HFFc6 (cell line): ENCODE measurements around the gene LIN28B. TPM values are rescaled to one million over a fixed set of nuclear protein-coding genes. Genes with fewer than 3 reads are reported as not detected.
"Not testable (repeated sequence)": the region's sequence is repeated elsewhere in the genome, so short reads cannot be mapped to it uniquely, and the experiment has no call there.

ENCODE experiments used
- DNase-seq: peaks from one replicate; pipeline ENCODE4 v3.0.0-alpha.2; 2018
- H3K27ac Mint-ChIP-seq: 2 replicates; pipeline ENCODE4 v1.8.0; 2020; ENCODE audit warnings: mild to moderate bottlenecking, mixed read lengths
- H3K27me3 Mint-ChIP-seq: 2 replicates; pipeline ENCODE4 v1.8.0; 2021; ENCODE audit warnings: mild to moderate bottlenecking, moderate library complexity, mixed read lengths; ENCODE audit not compliant: insufficient read depth
- H3K36me3 Mint-ChIP-seq: 2 replicates; pipeline ENCODE4 v1.8.0; 2021; ENCODE audit warnings: low read depth, mixed read lengths
- H3K4me1 Mint-ChIP-seq: 2 replicates; pipeline ENCODE4 v1.8.0; 2020; ENCODE audit warnings: low read depth, mixed read lengths
- H3K4me3 Mint-ChIP-seq: 2 replicates; pipeline ENCODE4 v1.8.0; 2020; ENCODE audit warnings: mild to moderate bottlenecking, moderate library complexity, mixed read lengths
- H3K9me3 Mint-ChIP-seq: 2 replicates; pipeline ENCODE4 v1.8.0; 2020; ENCODE audit warnings: mild to moderate bottlenecking, mixed read lengths
- total RNA-seq, 6 experiments: library from RNA; stranded (reverse); fragmentation: NEBNext Ultra II Directional; extraction: Animal tissue kit (Norgen Biotek cat#: 25700); gene quantifications; 2 replicates in 1 of 6; 3 replicates in 5 of 6; pipeline ENCODE4 v1.2.3, GENCODE V29; 2021
- TF ChIP-seq, protein P1 (sequence below): fragments of 200-600 bp; sonication (generic); IDR thresholded peaks from 2 replicates; pipeline ENCODE4 v1.5.0; 2021; ENCODE audit warnings: antibody characterized with exemption, mild to moderate bottlenecking

Gene LIN28B
- total RNA-seq, 6 experiments from 2014 or later, result not detected

DNA sequence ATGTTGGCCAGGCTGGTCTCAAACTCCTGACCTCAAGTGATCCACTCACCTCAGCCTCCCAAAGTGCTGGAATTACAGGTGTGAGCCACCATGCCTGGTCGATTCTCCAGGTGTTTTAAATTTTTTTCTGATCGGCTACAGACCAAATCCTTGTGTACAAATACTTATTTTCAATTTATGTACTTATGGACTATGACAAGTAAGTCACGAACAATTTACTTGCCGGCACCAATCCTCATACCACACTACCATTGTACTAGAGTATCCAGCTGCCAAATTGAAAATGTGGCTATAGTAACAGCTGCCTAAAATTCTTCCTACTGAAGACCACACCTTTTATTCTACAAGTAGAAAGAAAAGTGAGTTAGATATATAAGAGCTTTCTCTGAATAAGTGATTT lies 26.9 kb downstream of the LIN28B start:
- TF ChIP-seq, protein P1, sequence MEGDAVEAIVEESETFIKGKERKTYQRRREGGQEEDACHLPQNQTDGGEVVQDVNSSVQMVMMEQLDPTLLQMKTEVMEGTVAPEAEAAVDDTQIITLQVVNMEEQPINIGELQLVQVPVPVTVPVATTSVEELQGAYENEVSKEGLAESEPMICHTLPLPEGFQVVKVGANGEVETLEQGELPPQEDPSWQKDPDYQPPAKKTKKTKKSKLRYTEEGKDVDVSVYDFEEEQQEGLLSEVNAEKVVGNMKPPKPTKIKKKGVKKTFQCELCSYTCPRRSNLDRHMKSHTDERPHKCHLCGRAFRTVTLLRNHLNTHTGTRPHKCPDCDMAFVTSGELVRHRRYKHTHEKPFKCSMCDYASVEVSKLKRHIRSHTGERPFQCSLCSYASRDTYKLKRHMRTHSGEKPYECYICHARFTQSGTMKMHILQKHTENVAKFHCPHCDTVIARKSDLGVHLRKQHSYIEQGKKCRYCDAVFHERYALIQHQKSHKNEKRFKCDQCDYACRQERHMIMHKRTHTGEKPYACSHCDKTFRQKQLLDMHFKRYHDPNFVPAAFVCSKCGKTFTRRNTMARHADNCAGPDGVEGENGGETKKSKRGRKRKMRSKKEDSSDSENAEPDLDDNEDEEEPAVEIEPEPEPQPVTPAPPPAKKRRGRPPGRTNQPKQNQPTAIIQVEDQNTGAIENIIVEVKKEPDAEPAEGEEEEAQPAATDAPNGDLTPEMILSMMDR, result no peak
- H3K4me3 Mint-ChIP-seq, result no peak overlapping the region
- H3K27me3 Mint-ChIP-seq, result peaks cover 13% of the 10 kb centered on the region
- no peaks in the 10 kb centered on the region for H3K9me3 Mint-ChIP-seq
- no peak for DNase-seq
- no peaks in the 10 kb centered on the region for H3K36me3 Mint-ChIP-seq
- no peak overlapping the region for H3K27ac Mint-ChIP-seq
- H3K4me1 Mint-ChIP-seq, result no peaks in the 10 kb centered on the region

DNA sequence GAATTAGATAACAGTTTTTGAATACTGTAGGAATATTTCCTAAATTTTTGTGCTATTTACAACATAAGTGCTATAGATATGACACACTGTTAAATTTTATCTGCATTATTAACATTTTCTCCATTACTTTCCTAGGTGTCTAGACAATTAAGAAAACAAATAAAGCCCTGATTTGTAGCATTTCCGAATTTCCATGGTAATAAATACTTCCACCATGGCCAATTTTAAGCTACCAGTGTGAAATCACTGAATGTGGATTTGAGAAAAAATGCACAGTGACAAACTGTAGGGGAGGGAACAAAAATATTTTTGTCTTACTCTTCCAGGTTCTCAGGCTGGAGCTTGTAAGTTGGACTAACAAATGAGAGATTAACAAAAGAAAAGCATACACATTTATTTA lies 27.9 kb downstream of the LIN28B start:
- no peak overlapping the region for H3K27ac Mint-ChIP-seq
- H3K36me3 Mint-ChIP-seq, result no peaks in the 10 kb centered on the region
- TF ChIP-seq, protein P1, result no peak
- peaks cover 13% of the 10 kb centered on the region for H3K27me3 Mint-ChIP-seq
- H3K4me3 Mint-ChIP-seq, result no peak overlapping the region
- H3K9me3 Mint-ChIP-seq, result no peaks in the 10 kb centered on the region
- DNase-seq, result no peak
- no peaks in the 10 kb centered on the region for H3K4me1 Mint-ChIP-seq

DNA sequence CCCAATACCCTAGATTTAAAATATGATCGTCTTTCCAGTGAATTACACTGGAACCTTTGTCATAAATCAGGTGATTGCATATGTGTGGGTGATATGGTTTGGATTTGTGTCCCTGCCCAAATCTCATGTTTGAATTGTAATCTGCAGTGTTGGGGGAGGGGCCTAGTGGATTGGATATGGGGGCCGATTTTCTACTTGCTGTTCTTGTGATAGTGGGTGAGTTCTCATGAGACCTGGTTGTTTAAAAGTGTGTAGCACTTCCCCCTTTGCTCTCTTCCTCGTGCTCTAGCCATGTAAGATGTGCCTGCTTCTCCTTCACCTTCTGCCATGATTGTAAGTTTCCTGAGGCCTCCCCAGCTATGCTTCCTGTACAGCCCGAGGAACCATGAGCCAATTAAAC lies 29.0 kb downstream of the LIN28B start:
- not testable (repeated sequence) for DNase-seq, H3K36me3 Mint-ChIP-seq, H3K4me3 Mint-ChIP-seq, H3K27ac Mint-ChIP-seq, H3K9me3 Mint-ChIP-seq, H3K4me1 Mint-ChIP-seq
- peaks cover 13% of the 10 kb centered on the region for H3K27me3 Mint-ChIP-seq

DNA sequence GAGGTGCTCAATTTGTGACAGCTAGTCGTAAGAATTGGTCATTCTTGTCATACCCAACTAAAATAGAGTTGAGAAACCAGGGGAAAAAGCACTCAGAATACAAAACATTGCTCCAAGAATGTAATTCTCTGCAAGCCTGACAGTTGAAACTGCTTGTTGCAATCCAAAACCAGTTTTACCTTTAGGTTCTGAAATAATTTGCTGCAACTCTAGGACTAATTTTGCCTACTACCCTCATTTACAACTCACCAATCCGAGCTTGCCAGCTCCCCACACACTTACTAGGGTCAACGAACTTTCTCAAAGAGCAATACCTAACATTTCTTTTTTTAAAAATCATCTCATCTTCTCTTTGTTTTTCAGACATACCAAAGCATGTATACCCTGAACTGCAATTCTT lies 29.7 kb downstream of the LIN28B start:
- DNase-seq, result no peak
- no peaks in the 10 kb centered on the region for H3K4me1 Mint-ChIP-seq
- H3K36me3 Mint-ChIP-seq, result no peaks in the 10 kb centered on the region
- no peaks in the 10 kb centered on the region for H3K9me3 Mint-ChIP-seq
- H3K27ac Mint-ChIP-seq, result no peak overlapping the region
- TF ChIP-seq, protein P1, result no peak
- H3K27me3 Mint-ChIP-seq, result peaks cover 13% of the 10 kb centered on the region
- no peak overlapping the region for H3K4me3 Mint-ChIP-seq

DNA sequence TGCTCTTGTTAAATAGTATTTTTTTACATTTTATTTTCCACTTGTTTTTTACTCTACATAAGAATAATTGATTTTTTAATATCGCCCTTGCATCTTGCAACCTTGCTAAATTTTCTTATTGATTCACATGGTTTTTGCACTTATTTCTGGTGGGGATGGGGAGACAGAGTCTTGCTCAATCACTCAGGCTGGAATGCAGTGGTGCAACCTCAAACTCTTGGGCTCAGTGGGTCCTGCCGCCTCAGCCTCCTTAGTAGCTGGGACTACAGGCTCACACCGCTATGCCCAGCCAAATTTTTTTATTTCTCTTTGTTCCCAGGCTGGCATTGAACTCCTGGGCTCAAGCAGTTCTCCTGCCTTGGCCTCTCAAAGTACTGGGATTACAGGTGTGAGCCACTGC lies 30.3 kb downstream of the LIN28B start:
- DNase-seq, result no peak
- H3K27ac Mint-ChIP-seq, result no peak overlapping the region
- H3K27me3 Mint-ChIP-seq, result peaks cover 13% of the 10 kb centered on the region
- H3K4me3 Mint-ChIP-seq, result no peak overlapping the region
- TF ChIP-seq, protein P1, result no peak
- no peaks in the 10 kb centered on the region for H3K4me1 Mint-ChIP-seq
- H3K9me3 Mint-ChIP-seq, result no peaks in the 10 kb centered on the region
- H3K36me3 Mint-ChIP-seq, result no peaks in the 10 kb centered on the region

DNA sequence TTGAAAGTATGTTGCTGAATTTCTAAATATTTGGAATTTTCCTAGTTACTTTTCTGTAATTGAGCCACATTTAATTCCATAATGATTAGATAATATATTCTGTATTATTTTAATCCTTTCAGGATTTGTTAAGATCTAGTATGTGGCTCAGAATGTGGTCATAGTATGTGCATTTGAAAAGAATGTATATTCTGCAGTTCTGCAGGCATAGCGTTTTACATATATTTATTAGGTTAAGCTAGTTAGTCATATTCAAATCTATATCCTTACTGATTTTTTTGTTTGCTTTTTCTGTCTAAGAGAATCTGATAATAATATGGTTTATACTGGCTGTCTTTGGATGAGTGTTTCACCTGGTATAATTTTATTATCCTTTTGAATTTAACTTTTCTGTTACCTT lies 33.2 kb downstream of the LIN28B start:
- Mint-ChIP-seq H3K4me1 (no peaks in the 10 kb centered on the region), H3K27ac (no peak overlapping the region), H3K27me3 (peaks cover 9% of the 10 kb centered on the region), H3K4me3 (no peak overlapping the region), H3K9me3 (no peaks in the 10 kb centered on the region), H3K36me3 (no peaks in the 10 kb centered on the region)
- DNase-seq, result no peak
- TF ChIP-seq, protein P1, result no peak

DNA sequence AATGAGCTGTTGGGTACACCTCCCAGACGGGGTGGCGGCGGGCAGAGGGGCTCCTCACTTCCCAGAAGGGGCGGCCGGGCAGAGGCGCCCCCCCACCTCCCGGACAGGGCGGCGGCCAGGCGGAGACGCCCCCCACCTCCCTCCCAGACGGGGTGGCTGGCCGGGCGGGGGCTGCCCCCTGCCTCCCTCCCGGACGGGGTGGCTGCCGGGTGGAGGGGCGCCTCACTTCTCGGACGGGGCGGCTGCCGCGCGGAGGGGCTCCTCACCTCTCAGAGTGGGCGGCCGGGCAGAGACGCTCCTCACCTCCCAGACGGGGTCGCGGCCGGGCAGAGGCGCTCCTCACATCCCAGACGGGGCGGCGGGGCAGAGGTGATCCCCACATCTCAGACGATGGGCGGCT lies 34.2 kb downstream of the LIN28B start:
- H3K9me3 Mint-ChIP-seq, H3K36me3 Mint-ChIP-seq, H3K27ac Mint-ChIP-seq, H3K4me3 Mint-ChIP-seq, H3K4me1 Mint-ChIP-seq, DNase-seq, H3K27me3 Mint-ChIP-seq: not testable (repeated sequence)

DNA sequence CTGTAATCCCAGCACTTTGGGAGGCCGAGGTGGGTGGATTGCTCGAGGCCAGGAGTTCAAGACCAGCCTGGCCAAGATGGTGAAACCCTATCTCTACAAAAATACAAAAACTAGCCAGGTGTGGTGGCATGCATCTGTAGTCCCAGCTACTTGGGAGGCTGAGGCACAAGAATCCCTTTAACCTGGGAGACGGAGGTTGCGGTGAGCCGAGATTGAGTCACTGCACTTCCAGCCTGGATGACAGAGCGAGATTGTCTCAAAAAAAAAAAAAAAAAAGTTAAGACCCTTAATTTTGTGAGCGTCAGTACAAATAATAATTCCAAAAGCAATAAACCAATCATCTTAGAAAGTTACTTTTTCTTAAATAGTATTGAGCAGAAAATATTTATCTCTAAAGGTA lies 36.7 kb downstream of the LIN28B start:
- not testable (repeated sequence) for H3K36me3 Mint-ChIP-seq, H3K27ac Mint-ChIP-seq, H3K9me3 Mint-ChIP-seq, H3K4me3 Mint-ChIP-seq, H3K4me1 Mint-ChIP-seq, H3K27me3 Mint-ChIP-seq, DNase-seq
